Psoas muscle (tissue), 8 donors: Measurements from ENCODE around the gene SRMS. TPM values are rescaled to one million over a fixed set of nuclear protein-coding genes. Genes with fewer than 3 reads are reported as not detected.

ENCODE experiments used
- ATAC-seq, 4 donors: fragments of 200-7000 bp; cut with Tn5 transposase; one replicate each; pipeline ENCODE4 v1.9.1; 2020; ENCODE audit warnings: moderate library complexity in 3 of 4, mild to moderate bottlenecking in 2 of 4
- DNase-seq, 2 donors: peaks; one replicate each; pipeline ENCODE4 v3.0.0-alpha.2; 2020
- H3K27ac ChIP-seq: fragments of 200-600 bp; one replicate; pipeline ENCODE4 v1.8.0; 2022
- H3K27me3 ChIP-seq, 3 donors: fragments of 200-600 bp in 1 of 3; one replicate each; pipeline versions ENCODE4 v1.6.1 to v1.8.0; 2013 to 2022; ENCODE audit warnings: low read length in 2 of 3, mild to moderate bottlenecking in 2 of 3, moderate library complexity in 1 of 3; ENCODE audit not compliant: insufficient read depth in 3 of 3
- H3K36me3 ChIP-seq, 2 donors: fragments of 200-600 bp in 1 of 2; one replicate each; pipeline versions ENCODE4 v1.6.1 to v1.8.0; 2013 to 2022; ENCODE audit warnings: low read depth in 1 of 2, mild to moderate bottlenecking in 1 of 2, moderate library complexity in 1 of 2; ENCODE audit not compliant: insufficient read depth in 1 of 2
- H3K4me1 ChIP-seq: fragments of 200-600 bp; one replicate; pipeline ENCODE4 v1.8.0; 2022
- H3K4me3 ChIP-seq: fragments of 200-600 bp; one replicate; pipeline ENCODE4 v1.8.0; 2022; ENCODE audit warnings: mild to moderate bottlenecking
- H3K9me3 ChIP-seq: fragments of 200-600 bp; one replicate; pipeline ENCODE4 v1.8.0; 2022
- WGBS, 3 donors: extraction: QIAGEN DNeasy Blood & Tissue Kit; methylation state at CpG; one replicate each; pipeline versions ENCODE4 v1.1.6 to v1.1.7; 2013; 5-methylcytosine and 5-hydroxymethylcytosine counted together
- intact Hi-C, 2 donors: fragments of 100-400 bp; cut with DNase I; formaldehyde crosslinking; loops; one replicate each; pipeline versions ENCODE4 v1.11.0 to v1.14.2; 2022
- polyA plus RNA-seq, 3 donors: library from polyadenylated mRNA; stranded (reverse); fragments of 200-250 nt; gene quantifications; one replicate each; pipeline ENCODE4 v1.2.3, GENCODE V29; 2013
- total RNA-seq, 4 donors: library from RNA; stranded (reverse); fragmentation: NEBNext Ultra II Directional in 2 of 4; extraction: Animal tissue kit (Norgen Biotek cat#: 25700) in 2 of 4; gene quantifications; one replicate each; pipeline versions ENCODE4 v1.2.1 to v1.2.4, GENCODE V29; 2021 to 2023
- TF ChIP-seq, protein P1 (sequence below): fragments of 200-600 bp; IDR thresholded peaks from one replicate; pipeline ENCODE4 v1.8.0; 2022; ENCODE audit warnings: antibody characterized with exemption
- donor health status: healthy with polysubstance abuse.
- donor health status: DM: no; HTN: no; CAD: no; lungs with moderate emphysema.
- donor health status: Bipolar disorder and iron deficiency.
- donor health status: healthy.
- donor health status: DM: yes; HTN: yes; CAD: no.
- donor health status: DM: no; HTN: no; CAD: no.
- donor health status: DM: no; HTN: no; CAD: no.
- donor health status: DM: yes; HTN: yes; CAD: no.

Gene SRMS
- total and polyA plus RNA-seq, 7 donors, result not detected

GRCh38 chr20:63529861-63530787 is 17.4 kb downstream of the SRMS start:
- WGBS, 3 donors, result 72 to 75% (median 73%) methylated on average over 36 to 39 of the region's 39 CpGs
- Histone ChIP-seq H3K4me3 (no peak overlapping the region), H3K36me3 (no peaks in the 10 kb centered on the region), H3K9me3 (no peaks in the 10 kb centered on the region), H3K27me3 (peaks cover 0 to 44% (median 13%) of the 10 kb centered on the region in 3 donors), H3K4me1 (no peaks in the 10 kb centered on the region), H3K27ac (no peak overlapping the region)
- intact Hi-C loops, result no loop called here
- DNase-seq, result peak in 1 of 2 donors; percentile 50
- no peak for ATAC-seq
- TF ChIP-seq, protein P1, sequence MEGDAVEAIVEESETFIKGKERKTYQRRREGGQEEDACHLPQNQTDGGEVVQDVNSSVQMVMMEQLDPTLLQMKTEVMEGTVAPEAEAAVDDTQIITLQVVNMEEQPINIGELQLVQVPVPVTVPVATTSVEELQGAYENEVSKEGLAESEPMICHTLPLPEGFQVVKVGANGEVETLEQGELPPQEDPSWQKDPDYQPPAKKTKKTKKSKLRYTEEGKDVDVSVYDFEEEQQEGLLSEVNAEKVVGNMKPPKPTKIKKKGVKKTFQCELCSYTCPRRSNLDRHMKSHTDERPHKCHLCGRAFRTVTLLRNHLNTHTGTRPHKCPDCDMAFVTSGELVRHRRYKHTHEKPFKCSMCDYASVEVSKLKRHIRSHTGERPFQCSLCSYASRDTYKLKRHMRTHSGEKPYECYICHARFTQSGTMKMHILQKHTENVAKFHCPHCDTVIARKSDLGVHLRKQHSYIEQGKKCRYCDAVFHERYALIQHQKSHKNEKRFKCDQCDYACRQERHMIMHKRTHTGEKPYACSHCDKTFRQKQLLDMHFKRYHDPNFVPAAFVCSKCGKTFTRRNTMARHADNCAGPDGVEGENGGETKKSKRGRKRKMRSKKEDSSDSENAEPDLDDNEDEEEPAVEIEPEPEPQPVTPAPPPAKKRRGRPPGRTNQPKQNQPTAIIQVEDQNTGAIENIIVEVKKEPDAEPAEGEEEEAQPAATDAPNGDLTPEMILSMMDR, result no peak

- Histone ChIP-seq H3K9me3 (no peaks in the 10 kb centered on the region), H3K4me3 (no peak overlapping the region), H3K4me1 (no peaks in the 10 kb centered on the region), H3K27ac (no peak overlapping the region), H3K36me3 (no peaks in the 10 kb centered on the region), H3K27me3 (peaks cover 0 to 36% (median 10%) of the 10 kb centered on the region in 3 donors)
- DNase-seq (no peak), ATAC-seq (no peak)
- intact Hi-C loops, result no loop called here
- WGBS, 3 donors, result 76 to 80% (median 79%) methylated on average over 27 of the region's 27 CpGs
- TF ChIP-seq, protein P1, result no peak
Measured at GRCh38 chr20:63529180-63529860, 18.2 kb downstream of the SRMS start.

GRCh38 chr20:63527184-63527583 is 20.4 kb downstream of the SRMS start:
- intact Hi-C loops, result no loop called here
- Histone ChIP-seq H3K4me1 (peaks cover 5% of the 10 kb centered on the region), H3K27ac (no peak overlapping the region), H3K9me3 (no peaks in the 10 kb centered on the region), H3K36me3 (peaks cover 0 to 7% of the 10 kb centered on the region in 2 donors), H3K4me3 (no peak overlapping the region), H3K27me3 (peaks cover 0 to 20% (median 5%) of the 10 kb centered on the region in 3 donors)
- DNase-seq (no peak), ATAC-seq (no peak)
- WGBS, 3 donors, result 76 to 78% (median 77%) methylated on average over 9 of the region's 9 CpGs
- TF ChIP-seq, protein P1, result no peak

GRCh38 chr20:63525971-63526370 is 21.6 kb downstream of the SRMS start:
- Histone ChIP-seq H3K27ac (no peak overlapping the region), H3K4me1 (peaks cover 14% of the 10 kb centered on the region), H3K4me3 (no peak overlapping the region), H3K36me3 (peaks cover 0 to 10% of the 10 kb centered on the region in 2 donors), H3K27me3 (peaks cover 0 to 20% (median 5%) of the 10 kb centered on the region in 3 donors), H3K9me3 (no peaks in the 10 kb centered on the region)
- ATAC-seq (no peak), DNase-seq (no peak)
- TF ChIP-seq, protein P1, result no peak
- intact Hi-C loops, result no loop called here
- 22 to 32% (median 29%) methylated on average over 2 of the region's 2 CpGs for WGBS, 3 donors
